Caco-2 (cell line): ENCODE results near the gene SPATS2L. TPM values are rescaled to one million over a fixed set of nuclear protein-coding genes. Genes with fewer than 3 reads are reported as not detected.

ENCODE experiments used
- BruUV-seq: library from RNA; stranded (reverse); fragments of 400-500 nt; replicated peaks from 2 replicates; lab custom pipeline; 2021; lab: Mats Ljungman, UMichigan
- CTCF ChIA-PET: fragments of 300-600 bp; sonication (Branson Sonifier 250); formaldehyde crosslinking; loops from one replicate; lab custom pipeline; 2022; ENCODE audit warnings: antibody characterized with exemption; lab: Charles Lee
- POLR2A ChIA-PET: fragments of 300-600 bp; sonication (Branson Sonifier 250); formaldehyde crosslinking; loops from one replicate; lab custom pipeline; 2022; ENCODE audit warnings: antibody characterized with exemption; lab: Charles Lee
- DNase-seq, 2 experiments: peaks; one replicate each; pipeline versions ENCODE4 v3.0.0 to v3.0.0-alpha.2; 2020 to 2022
- H3K27me3 ChIP-seq: replicated peaks from 2 replicates; pipeline ENCODE4 v1.6.0; 2011; ENCODE audit warnings: low read length; ENCODE audit not compliant: control insufficient read depth, insufficient read depth
- H3K36me3 ChIP-seq: 2 replicates; pipeline ENCODE4 v1.5.1; 2011; ENCODE audit warnings: low read length; ENCODE audit not compliant: control insufficient read depth, insufficient read depth
- H3K4me1 ChIP-seq: fragments of 250-450 bp; sonication (Bioruptor Pico); 2 replicates; pipeline ENCODE4 v1.5.1; 2020; ENCODE audit warnings: mild to moderate bottlenecking
- H3K4me3 ChIP-seq: 2 replicates; pipeline ENCODE4 v1.5.1; 2011; ENCODE audit warnings: low read depth, mild to moderate bottlenecking, control low read depth, low read length
- H3K9me3 ChIP-seq: fragments of 250-450 bp; sonication (Bioruptor Pico); 2 replicates; pipeline ENCODE4 v1.5.1; 2020; ENCODE audit warnings: mild to moderate bottlenecking, moderate library complexity
- H3K27ac Mint-ChIP-seq: one replicate; pipeline ENCODE4 v1.8.0; 2022; ENCODE audit warnings: mixed read lengths; ENCODE audit not compliant: unreplicated experiment
- H3K27me3 Mint-ChIP-seq: one replicate; pipeline ENCODE4 v1.8.0; 2022; ENCODE audit warnings: mixed read lengths; ENCODE audit not compliant: insufficient read depth, unreplicated experiment
- H3K36me3 Mint-ChIP-seq: one replicate; pipeline ENCODE4 v1.8.0; 2022; ENCODE audit warnings: mild to moderate bottlenecking, mixed read lengths; ENCODE audit not compliant: insufficient read depth, unreplicated experiment
- H3K4me1 Mint-ChIP-seq: one replicate; pipeline ENCODE4 v1.8.0; 2022; ENCODE audit warnings: low read depth, mixed read lengths; ENCODE audit not compliant: unreplicated experiment
- H3K4me3 Mint-ChIP-seq: one replicate; pipeline ENCODE4 v1.8.0; 2022; ENCODE audit warnings: mild to moderate bottlenecking, moderate library complexity, mixed read lengths; ENCODE audit not compliant: unreplicated experiment
- H3K9me3 Mint-ChIP-seq: one replicate; pipeline ENCODE4 v1.8.0; 2022; ENCODE audit warnings: mixed read lengths; ENCODE audit not compliant: unreplicated experiment
- CTCF ChIP-seq, 2 experiments: fragments of 200-600 bp in 1 of 2; IDR thresholded peaks; 1 replicate in 1 of 2; 2 replicates in 1 of 2; pipeline versions ENCODE4 v1.5.1 to v1.8.0; 2011 to 2022; ENCODE audit warnings: antibody characterized with exemption in 1 of 2, control low read depth in 1 of 2, inconsistent platforms in 1 of 2, low read depth in 1 of 2, low read length in 1 of 2, mild to moderate bottlenecking in 1 of 2, moderate library complexity in 1 of 2; ENCODE audit not compliant: insufficient read depth in 1 of 2, severe bottlenecking in 1 of 2, unreplicated experiment in 1 of 2
- intact Hi-C: fragments of 100-400 bp; cut with micrococcal nuclease; formaldehyde crosslinking; loops from one replicate; pipeline ENCODE4 v1.10.0; 2022; ENCODE audit not compliant: unreplicated experiment
- total RNA-seq: library from RNA; stranded (reverse); gene quantifications from 2 replicates; pipeline ENCODE4 v1.2.3, GENCODE V29; 2022

SPATS2L gene
- total RNA-seq, 1 experiment from 2014 or later: 196 TPM

GRCh38 chr2:200467806-200468681, 161.6 kb downstream of the SPATS2L start:
- H3K4me1 ChIP-seq: no peaks in the 10 kb centered on the region
- BruUV-seq: no TSS peak

DNA sequence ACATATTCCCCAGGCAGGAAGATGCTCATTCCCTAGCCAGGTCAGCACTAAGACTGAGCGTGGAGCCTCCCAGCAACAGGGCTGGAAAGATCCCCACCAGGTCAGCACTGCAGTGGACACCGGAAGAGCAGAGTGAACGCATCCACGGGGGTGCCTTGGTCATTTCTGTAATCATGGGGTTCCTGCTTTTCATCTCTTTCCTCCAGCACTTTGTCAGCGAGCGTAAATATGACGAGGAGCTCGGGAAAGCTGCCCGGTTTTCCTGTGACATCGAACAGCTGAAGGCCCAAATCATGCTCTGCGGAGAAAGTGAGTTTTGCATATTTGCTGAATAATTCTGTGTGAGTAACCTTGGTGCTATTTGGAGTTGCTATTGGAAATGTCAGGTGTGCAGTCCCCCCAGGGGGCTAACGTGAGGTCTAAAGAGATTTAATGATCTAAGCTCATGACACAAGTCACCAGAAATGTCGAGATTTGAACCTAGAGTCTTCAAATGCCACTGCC, 163.3 kb downstream of the SPATS2L start:
- no peak overlapping the region for H3K4me3 Mint-ChIP-seq
- H3K27me3 ChIP-seq: no peaks in the 10 kb centered on the region
- no peak for DNase-seq
- H3K4me1 ChIP-seq: no peaks in the 10 kb centered on the region
- no peak overlapping the region for H3K4me3 ChIP-seq
- no peaks in the 10 kb centered on the region for H3K9me3 Mint-ChIP-seq
- H3K27ac Mint-ChIP-seq: no peak overlapping the region
- no peak for TF ChIP-seq CTCF (IDR thresholded peaks at IDR 0.05; ENCODE audit: insufficient read depth in 1 of 2, low read depth in 1 of 2, low read length in 1 of 2, severe bottlenecking in 1 of 2, unreplicated experiment in 1 of 2)
- H3K27me3 Mint-ChIP-seq: no peaks in the 10 kb centered on the region
- H3K36me3 ChIP-seq: peaks cover 7% of the 10 kb centered on the region
- intact Hi-C loops: no loop called here
- H3K36me3 Mint-ChIP-seq: peaks cover 86% of the 10 kb centered on the region
- no peaks in the 10 kb centered on the region for H3K9me3 ChIP-seq
- H3K4me1 Mint-ChIP-seq: no peaks in the 10 kb centered on the region
- no TSS peak for BruUV-seq
- POLR2A ChIA-PET: no interaction called here
- CTCF ChIA-PET: no interaction called here

More at GRCh38 chr2:200467806-200468681, 161.6 kb downstream of the SPATS2L start:
- Histone ChIP-seq H3K27me3 (no peaks in the 10 kb centered on the region), H3K9me3 (no peaks in the 10 kb centered on the region), H3K36me3 (peaks cover 7% of the 10 kb centered on the region), H3K4me3 (no peak overlapping the region)
- intact Hi-C loops: no loop called here
- Mint-ChIP-seq H3K27me3 (no peaks in the 10 kb centered on the region), H3K36me3 (peaks cover 79% of the 10 kb centered on the region), H3K4me3 (no peak overlapping the region), H3K9me3 (no peaks in the 10 kb centered on the region), H3K27ac (no peak overlapping the region), H3K4me1 (no peaks in the 10 kb centered on the region)
- no peak for DNase-seq
- TF ChIP-seq CTCF (IDR thresholded peaks at IDR 0.05; ENCODE audit: insufficient read depth in 1 of 2, low read depth in 1 of 2, low read length in 1 of 2, severe bottlenecking in 1 of 2, unreplicated experiment in 1 of 2): no peak
- POLR2A ChIA-PET: no interaction called here
- CTCF ChIA-PET: interaction anchor here (0.6 to 1.2 kb wide), 2 partner anchors 10 to 42 kb away, joined by 3 to 7 read pairs; partner anchors contain the start of gene KCTD18

DNA sequence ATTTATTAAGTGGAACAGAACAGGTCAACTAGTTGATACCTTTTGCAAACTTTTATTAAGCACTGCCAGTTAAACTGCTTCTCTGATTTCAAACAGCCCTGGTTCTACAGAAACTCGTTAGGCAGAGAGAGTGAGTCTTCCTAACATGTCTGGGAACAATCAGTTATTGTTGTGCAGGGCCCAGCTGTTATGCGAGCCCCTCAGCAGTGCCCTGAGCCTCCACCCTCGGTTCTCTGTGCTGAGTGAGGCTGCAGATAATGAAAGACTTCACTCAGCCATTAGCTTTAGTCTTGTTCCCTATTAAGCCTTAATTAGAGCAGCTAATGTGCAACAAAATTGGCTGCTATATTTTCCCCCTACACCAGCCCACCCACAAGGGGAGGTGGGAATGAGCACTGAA, 163.7 kb downstream of the SPATS2L start:
- Mint-ChIP-seq H3K27me3 (no peaks in the 10 kb centered on the region), H3K36me3 (peaks cover 86% of the 10 kb centered on the region), H3K4me3 (no peak overlapping the region), H3K27ac (no peak overlapping the region), H3K4me1 (no peaks in the 10 kb centered on the region), H3K9me3 (no peaks in the 10 kb centered on the region)
- intact Hi-C loops: no loop called here
- no peak for TF ChIP-seq CTCF (IDR thresholded peaks at IDR 0.05; ENCODE audit: insufficient read depth in 1 of 2, low read depth in 1 of 2, low read length in 1 of 2, severe bottlenecking in 1 of 2, unreplicated experiment in 1 of 2)
- CTCF ChIA-PET: no interaction called here
- no TSS peak for BruUV-seq
- H3K9me3 ChIP-seq: no peaks in the 10 kb centered on the region
- H3K36me3 ChIP-seq: peaks cover 6% of the 10 kb centered on the region
- no peaks in the 10 kb centered on the region for H3K27me3 ChIP-seq
- POLR2A ChIA-PET: no interaction called here
- no peaks in the 10 kb centered on the region for H3K4me1 ChIP-seq
- H3K4me3 ChIP-seq: no peak overlapping the region
- no peak for DNase-seq
